Activated CD8-positive, alpha-beta memory T cell treated with anti-CD3 and anti-CD28 coated beads for 48 hours (primary cell): ENCODE measurements around the gene LRRC4.

Experiments used
- DNase-seq, 3 experiments: peaks; one replicate each; pipeline ENCODE4 v3.0.0-alpha.2; 2020; ENCODE audit warnings: low read depth in 2 of 3, low spot score in 2 of 3

LRRC4 gene

GRCh38 chr7:127981965-127982364 lies 49.3 kb downstream of the LRRC4 start:
- no peak for DNase-seq

- no peak for DNase-seq
Observed at GRCh38 chr7:127980901-127981300, 50.3 kb downstream of the LRRC4 start.

GRCh38 chr7:127979728-127980126 lies 51.5 kb downstream of the LRRC4 start:
- DNase-seq: no peak

- no peak for DNase-seq
Observed at GRCh38 chr7:127979113-127979727, 52.0 kb downstream of the LRRC4 start.

- no peak for DNase-seq
Observed at GRCh38 chr7:127978421-127978820, 52.8 kb downstream of the LRRC4 start.
